Endothelial cell of umbilical vein (primary cell): Measurements from ENCODE around the gene OXTR. TPM values are rescaled to one million over a fixed set of nuclear protein-coding genes. Genes with fewer than 3 reads are reported as not detected.

Experiments used
- BruUV-seq: library from RNA; stranded (reverse); fragments of 400-500 nt; replicated peaks from 2 replicates; lab custom pipeline; 2021; lab: Mats Ljungman, UMichigan
- CTCF ChIA-PET: fragments of 300-600, 350-600 bp; sonication (Branson Sonifier 250); formaldehyde crosslinking; loops from one replicate; lab custom pipeline; 2021; ENCODE audit warnings: antibody characterized with exemption, inconsistent platforms; lab: Charles Lee
- POLR2A ChIA-PET: fragments of 300-600, 350-600 bp; sonication (Branson Sonifier 250); formaldehyde crosslinking; loops from one replicate; lab custom pipeline; 2021; ENCODE audit warnings: antibody characterized with exemption, inconsistent platforms; lab: Charles Lee
- DNase-seq: peaks from one replicate; pipeline ENCODE4 v3.0.0-alpha.2; 2011; ENCODE audit warnings: low read depth, low spot score
- FAIRE-seq: peaks from 2 replicates; lab custom pipeline; 2011; peaks lifted over from hg19 to GRCh38; lab: Jason Lieb, UNC
- H2AFZ ChIP-seq: 2 replicates; pipeline ENCODE4 v1.6.0; 2012; ENCODE audit warnings: low read depth, low read length, control low read depth, inconsistent platforms
- H3K27ac ChIP-seq: 2 replicates; pipeline ENCODE4 v1.5.1; 2011; ENCODE audit warnings: low read depth, mild to moderate bottlenecking, control low read depth, low read length, moderate library complexity; ENCODE audit not compliant: insufficient read depth
- H3K27me3 ChIP-seq, 2 experiments: 2 replicates each; pipeline versions ENCODE4 v1.6.0 to v1.6.1; 2011; ENCODE audit warnings: low read length in 2 of 2, mixed read lengths in 1 of 2; ENCODE audit not compliant: control insufficient read depth in 2 of 2, insufficient read depth in 2 of 2
- H3K36me3 ChIP-seq, 2 experiments: 2 replicates in 1 of 2; 3 replicates in 1 of 2; pipeline ENCODE4 v1.5.1; 2011; ENCODE audit warnings: low read length in 2 of 2, mild to moderate bottlenecking in 1 of 2, moderate library complexity in 1 of 2; ENCODE audit not compliant: control insufficient read depth in 2 of 2, insufficient read depth in 2 of 2; ENCODE audit errors: extremely low read depth in 1 of 2
- H3K4me1 ChIP-seq: 3 replicates; pipeline ENCODE4 v1.5.1; 2011; ENCODE audit warnings: mild to moderate bottlenecking, low read length; ENCODE audit not compliant: control insufficient read depth, insufficient read depth; ENCODE audit errors: extremely low read depth
- H3K4me2 ChIP-seq: 2 replicates; pipeline ENCODE4 v1.6.1; 2011; ENCODE audit warnings: low read length, control low read depth, mixed read lengths; ENCODE audit not compliant: insufficient read depth
- H3K4me3 ChIP-seq, 3 experiments: fragments of 200-600 bp in 1 of 3; sonication (generic), shearing (Covaris generic) in 1 of 3; replicated peaks in 1 of 3; 2 replicates each; pipeline ENCODE4 v1.5.1; 2011 to 2016; ENCODE audit warnings: control low read depth in 3 of 3, low read length in 3 of 3, mild to moderate bottlenecking in 2 of 3, inconsistent platforms in 1 of 3, low read depth in 1 of 3, moderate library complexity in 1 of 3; ENCODE audit not compliant: insufficient read depth in 1 of 3
- H3K79me2 ChIP-seq: 2 replicates; pipeline ENCODE4 v1.6.0; 2012; ENCODE audit warnings: low read length, inconsistent platforms; ENCODE audit not compliant: control insufficient read depth, insufficient read depth
- H3K9ac ChIP-seq: replicated peaks from 2 replicates; pipeline ENCODE3; 2011; ENCODE audit warnings: low read length, control low read depth; ENCODE audit not compliant: insufficient read depth; ENCODE audit errors: extremely low read depth
- H3K9me1 ChIP-seq: replicated peaks from 3 replicates; pipeline ENCODE4 v1.6.0; 2011; ENCODE audit warnings: mild to moderate bottlenecking, low read length; ENCODE audit not compliant: control insufficient read depth, insufficient read depth; ENCODE audit errors: extremely low read depth
- H3K9me3 ChIP-seq: replicated peaks from 2 replicates; pipeline ENCODE4 v1.5.1; 2012; ENCODE audit warnings: low read length, inconsistent platforms; ENCODE audit not compliant: control insufficient read depth, insufficient read depth
- H4K20me1 ChIP-seq: replicated peaks from 2 replicates; pipeline ENCODE3; 2011; ENCODE audit warnings: mild to moderate bottlenecking, low read length; ENCODE audit not compliant: control insufficient read depth, insufficient read depth; ENCODE audit errors: extremely low read depth
- EZH2 ChIP-seq: IDR thresholded peaks from 2 replicates; pipeline ENCODE4 v1.6.1; 2012; ENCODE audit warnings: borderline replicate concordance, low read depth, mild to moderate bottlenecking, moderate library complexity, low read length, inconsistent platforms; ENCODE audit not compliant: severe bottlenecking
- FOS ChIP-seq: IDR thresholded peaks from 2 replicates; pipeline ENCODE4 v1.6.1; 2011; ENCODE audit warnings: mild to moderate bottlenecking, low read length, moderate library complexity, borderline replicate concordance; ENCODE audit not compliant: insufficient read depth
- GATA2 ChIP-seq: IDR thresholded peaks from 2 replicates; pipeline ENCODE4 v1.7.0; 2011; ENCODE audit warnings: low read depth, mild to moderate bottlenecking, moderate library complexity, mixed read lengths, low read length; ENCODE audit not compliant: insufficient read length, insufficient read depth
- JUN ChIP-seq: IDR thresholded peaks from 2 replicates; pipeline ENCODE4 v1.6.1; 2011; ENCODE audit warnings: borderline replicate concordance, low read depth; ENCODE audit not compliant: insufficient read length, insufficient read depth
- MYC ChIP-seq: IDR thresholded peaks from one replicate; pipeline ENCODE4 v1.6.1; 2011; ENCODE audit warnings: mild to moderate bottlenecking, low read depth, low read length
- POLR2A ChIP-seq: IDR thresholded peaks from 2 replicates; pipeline ENCODE4 v1.6.1; 2012; ENCODE audit warnings: low read depth, mild to moderate bottlenecking, control low read depth, low read length
- POLR2AphosphoS5 ChIP-seq: IDR thresholded peaks from 2 replicates; pipeline ENCODE4 v1.6.1; 2012; ENCODE audit warnings: low read depth, mild to moderate bottlenecking, control low read depth, low read length, moderate library complexity; ENCODE audit not compliant: insufficient read depth
- dilution Hi-C: fragments of 300-500 bp; cut with MboI; formaldehyde crosslinking; loops from one replicate; pipeline ENCODE4 v1.15.0; 2019; ENCODE audit warnings: low sequenced_read_pairs; ENCODE audit not compliant: extremely low pct_ligation_motif_present
- intact Hi-C: fragments of 100-400 bp; cut with micrococcal nuclease; formaldehyde crosslinking; loops from one replicate; pipeline ENCODE4 v1.10.0; 2022
- polyA plus RNA-seq, 4 experiments: library from polyadenylated mRNA; depleted of rRNA in 3 of 4; stranded (reverse) in 3 of 4; unstranded in 1 of 4; fragments of >200 nt; gene quantifications; 2 replicates each; pipeline versions ENCODE4 v1.2.1 to v1.2.3, GENCODE V29; 2011 to 2012; ENCODE audit warnings: missing spikeins in 1 of 4
- total RNA-seq: library from RNA; stranded (reverse); gene quantifications from 2 replicates; pipeline ENCODE4 v1.2.3, GENCODE V29; 2021
- TF ChIP-seq, protein P1 (sequence below), 2 donors: IDR thresholded peaks; 1 replicate in 1 of 2; 2 replicates in 1 of 2; pipeline ENCODE4 v1.5.1; 2011; ENCODE audit warnings: low read length in 2 of 2, mild to moderate bottlenecking in 2 of 2, moderate library complexity in 2 of 2, control low read depth in 1 of 2, inconsistent platforms in 1 of 2, low read depth in 1 of 2; ENCODE audit not compliant: insufficient read depth in 1 of 2; ENCODE audit errors: extremely low read depth in 1 of 2
- TF ChIP-seq, protein P2 (sequence below): IDR thresholded peaks from 2 replicates; pipeline ENCODE4 v1.6.1; 2011; ENCODE audit not compliant: insufficient read depth, insufficient read length

The OXTR gene
- total and polyA plus RNA-seq, 2 donors (not counting 3 experiments of a cell fraction or from before 2014, with no cell fraction given), result 0.12 to 0.40 TPM

DNA sequence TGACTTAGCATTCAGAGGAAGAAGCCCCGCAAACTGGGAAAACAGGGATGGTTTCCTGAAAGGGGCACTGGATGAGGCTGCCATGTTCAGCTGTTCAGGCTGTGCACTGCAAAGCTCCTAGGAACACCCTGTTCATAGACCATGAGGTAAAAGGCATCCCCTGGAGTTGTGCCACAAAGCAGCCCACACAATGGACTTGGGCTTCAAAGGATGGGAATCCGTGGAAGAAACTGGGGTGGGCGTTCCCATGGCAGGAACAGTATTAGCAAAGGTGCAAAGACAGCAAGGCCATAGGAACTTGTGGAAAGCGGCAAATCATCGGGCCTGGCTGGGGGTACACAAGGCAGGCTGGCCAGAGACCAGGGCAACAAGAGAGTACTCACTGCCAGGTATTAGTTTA is 8.9 kb downstream of the OXTR start:
- H2AFZ ChIP-seq, result no peak overlapping the region
- no peaks in the 10 kb centered on the region for H3K9me3 ChIP-seq
- no peaks in the 10 kb centered on the region for H3K9me1 ChIP-seq
- POLR2A ChIA-PET, result no interaction called here
- H3K27me3 ChIP-seq, result no peaks in the 10 kb centered on the region
- CTCF ChIA-PET, result interaction anchor here (1.9 kb wide), 1 partner anchor 9 kb away, joined by 6 read pairs; the partner anchor contains the start of gene OXTR
- no peak overlapping the region for H3K27ac ChIP-seq
- BruUV-seq, result no TSS peak
- no peak overlapping the region for H3K4me3 ChIP-seq
- no peaks in the 10 kb centered on the region for H3K4me1 ChIP-seq
- intact Hi-C loops (no loop called here), dilution Hi-C loops (no loop called here)
- no peak overlapping the region for H3K9ac ChIP-seq
- no peak for FAIRE-seq
- TF ChIP-seq FOS (no peak), POLR2AphosphoS5 (no peak), GATA2 (no peak), JUN (no peak), EZH2 (no peak), POLR2A (no peak), MYC (no peak)
- TF ChIP-seq, protein P1, sequence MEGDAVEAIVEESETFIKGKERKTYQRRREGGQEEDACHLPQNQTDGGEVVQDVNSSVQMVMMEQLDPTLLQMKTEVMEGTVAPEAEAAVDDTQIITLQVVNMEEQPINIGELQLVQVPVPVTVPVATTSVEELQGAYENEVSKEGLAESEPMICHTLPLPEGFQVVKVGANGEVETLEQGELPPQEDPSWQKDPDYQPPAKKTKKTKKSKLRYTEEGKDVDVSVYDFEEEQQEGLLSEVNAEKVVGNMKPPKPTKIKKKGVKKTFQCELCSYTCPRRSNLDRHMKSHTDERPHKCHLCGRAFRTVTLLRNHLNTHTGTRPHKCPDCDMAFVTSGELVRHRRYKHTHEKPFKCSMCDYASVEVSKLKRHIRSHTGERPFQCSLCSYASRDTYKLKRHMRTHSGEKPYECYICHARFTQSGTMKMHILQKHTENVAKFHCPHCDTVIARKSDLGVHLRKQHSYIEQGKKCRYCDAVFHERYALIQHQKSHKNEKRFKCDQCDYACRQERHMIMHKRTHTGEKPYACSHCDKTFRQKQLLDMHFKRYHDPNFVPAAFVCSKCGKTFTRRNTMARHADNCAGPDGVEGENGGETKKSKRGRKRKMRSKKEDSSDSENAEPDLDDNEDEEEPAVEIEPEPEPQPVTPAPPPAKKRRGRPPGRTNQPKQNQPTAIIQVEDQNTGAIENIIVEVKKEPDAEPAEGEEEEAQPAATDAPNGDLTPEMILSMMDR (IDR thresholded peaks at IDR 0.05; ENCODE audit: extremely low read depth in 1 of 2, insufficient read depth in 1 of 2, low read depth in 1 of 2, low read length in 2 of 2), result no peak
- TF ChIP-seq, protein P2, sequence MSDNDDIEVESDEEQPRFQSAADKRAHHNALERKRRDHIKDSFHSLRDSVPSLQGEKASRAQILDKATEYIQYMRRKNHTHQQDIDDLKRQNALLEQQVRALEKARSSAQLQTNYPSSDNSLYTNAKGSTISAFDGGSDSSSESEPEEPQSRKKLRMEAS, result no peak
- H3K79me2 ChIP-seq, result no peaks in the 10 kb centered on the region
- no peaks in the 10 kb centered on the region for H4K20me1 ChIP-seq
- DNase-seq, result no peak
- no peak overlapping the region for H3K4me2 ChIP-seq
- H3K36me3 ChIP-seq, result no peaks in the 10 kb centered on the region
